ENCODE measurements around the gene KIR2DL3.
"Not testable (repeated sequence)": the region's sequence is repeated elsewhere in the genome, so short reads cannot be mapped to it uniquely, and the experiment has no call there.

KIR2DL3 gene

DNA sequence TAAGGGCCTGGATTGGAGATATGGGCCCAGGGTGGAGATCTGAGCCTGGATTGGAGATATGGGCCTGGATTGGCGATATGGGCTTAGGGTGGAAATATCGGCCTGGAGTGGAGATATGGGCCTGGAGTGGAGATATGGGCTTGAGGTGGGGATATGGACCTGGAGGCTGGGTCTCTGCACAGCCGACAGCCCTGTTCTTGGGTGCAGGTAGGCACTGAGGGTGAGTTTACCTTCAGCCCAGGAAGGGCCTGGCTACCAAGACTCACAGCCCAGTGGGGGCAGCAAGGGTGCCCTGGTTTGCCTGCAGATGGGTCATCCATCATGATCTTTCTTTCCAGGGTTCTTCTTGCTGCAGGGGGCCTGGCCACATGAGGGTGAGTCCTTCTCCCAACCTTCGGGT, 32.2 kb downstream of the KIR2DL3 start:
- not testable (repeated sequence) for H3K36me3 ChIP-seq; H3K4me3 ChIP-seq (ENCODE audit: low read depth, low read length); DNase-seq; H3K27ac ChIP-seq; H3K9me3 ChIP-seq (ENCODE audit: severe bottlenecking); H3K27me3 ChIP-seq (ENCODE audit: insufficient read depth, low read depth, severe bottlenecking)

- not testable (repeated sequence) for H3K36me3 ChIP-seq; H3K27me3 ChIP-seq (ENCODE audit: insufficient read depth, low read depth, severe bottlenecking); H3K9me3 ChIP-seq (ENCODE audit: severe bottlenecking); DNase-seq; H3K4me3 ChIP-seq (ENCODE audit: low read depth, low read length); H3K27ac ChIP-seq
These were observed 33.0 kb downstream of the KIR2DL3 start for GRCh38 chr19:54771018-54771960.

DNA sequence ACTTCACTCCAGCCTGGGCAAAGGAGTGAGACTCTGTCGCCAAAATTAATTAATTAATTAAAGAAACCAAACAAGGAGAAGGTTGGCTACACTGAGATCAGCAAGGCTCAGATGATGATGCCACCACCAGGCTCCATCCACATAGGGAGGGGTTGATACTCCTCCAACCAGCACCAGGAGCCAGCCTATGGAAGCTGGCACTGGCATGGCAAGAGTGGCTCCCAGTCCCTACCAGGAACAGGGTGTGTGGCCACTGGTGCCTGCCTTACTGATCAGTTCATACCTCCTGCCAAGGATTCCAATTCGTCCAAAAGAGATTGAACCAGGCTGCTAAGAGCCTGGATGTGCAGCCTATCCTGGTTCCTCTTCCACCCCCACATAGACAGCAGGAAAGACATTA, 34.4 kb downstream of the KIR2DL3 start:
- H3K9me3 ChIP-seq (ENCODE audit: severe bottlenecking); H3K36me3 ChIP-seq; H3K27ac ChIP-seq; H3K4me3 ChIP-seq (ENCODE audit: low read depth, low read length); DNase-seq: not testable (repeated sequence)
- H3K27me3 ChIP-seq (ENCODE audit: insufficient read depth, low read depth, severe bottlenecking) = peaks cover 18% of the 10 kb centered on the region

DNA sequence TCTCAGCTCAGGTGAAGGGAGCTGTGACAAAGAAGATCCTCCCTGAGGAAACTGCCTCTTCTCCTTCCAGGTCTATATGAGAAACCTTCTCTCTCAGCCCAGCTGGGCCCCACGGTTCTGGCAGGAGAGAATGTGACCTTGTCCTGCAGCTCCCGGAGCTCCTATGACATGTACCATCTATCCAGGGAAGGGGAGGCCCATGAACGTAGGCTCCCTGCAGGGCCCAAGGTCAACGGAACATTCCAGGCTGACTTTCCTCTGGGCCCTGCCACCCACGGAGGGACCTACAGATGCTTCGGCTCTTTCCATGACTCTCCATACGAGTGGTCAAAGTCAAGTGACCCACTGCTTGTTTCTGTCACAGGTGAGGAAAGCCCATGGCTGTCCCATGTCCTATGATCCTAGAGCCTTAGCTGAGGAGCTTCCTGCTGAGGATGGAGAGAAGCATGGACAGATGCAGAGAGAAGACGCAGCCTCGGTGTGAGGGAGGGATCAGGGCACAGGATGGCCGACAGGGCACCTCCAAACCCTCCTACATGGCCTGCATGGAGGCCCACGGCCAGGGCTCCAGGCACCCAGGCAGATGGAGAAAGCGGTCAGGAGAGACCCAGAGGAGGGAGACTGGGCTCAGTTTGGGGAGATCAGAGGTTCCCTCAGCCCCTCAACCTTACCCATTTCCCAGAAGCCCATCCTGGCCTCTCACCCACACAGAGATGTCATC, 36.9 kb downstream of the KIR2DL3 start:
- H3K9me3 ChIP-seq (ENCODE audit: severe bottlenecking); H3K27ac ChIP-seq; DNase-seq; H3K4me3 ChIP-seq (ENCODE audit: low read depth, low read length); H3K36me3 ChIP-seq: not testable (repeated sequence)
- peaks cover 22% of the 10 kb centered on the region for H3K27me3 ChIP-seq (ENCODE audit: insufficient read depth, low read depth, severe bottlenecking)

DNA sequence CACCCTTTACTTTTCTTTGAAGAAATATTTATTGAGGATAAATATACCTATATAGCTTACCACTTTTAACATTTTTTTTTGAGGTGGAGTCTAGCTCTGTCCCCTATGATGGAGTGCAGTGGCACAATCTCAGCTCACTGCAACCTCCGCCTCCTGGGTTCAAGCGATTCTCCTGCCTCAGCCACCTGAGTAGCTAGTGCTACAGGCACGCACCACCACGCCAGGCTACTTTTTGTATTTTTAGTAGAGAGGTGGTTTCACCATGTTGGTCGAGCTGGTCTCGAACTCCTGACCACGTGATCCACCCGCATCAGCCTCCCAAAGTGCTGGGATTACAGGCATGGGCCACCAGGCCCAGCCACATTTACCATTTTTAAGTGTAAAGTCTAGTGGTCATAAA, 37.5 kb downstream of the KIR2DL3 start:
- not testable (repeated sequence) for DNase-seq; H3K9me3 ChIP-seq (ENCODE audit: severe bottlenecking); H3K36me3 ChIP-seq; H3K27ac ChIP-seq; H3K4me3 ChIP-seq (ENCODE audit: low read depth, low read length)
- peaks cover 20% of the 10 kb centered on the region for H3K27me3 ChIP-seq (ENCODE audit: insufficient read depth, low read depth, severe bottlenecking)

DNA sequence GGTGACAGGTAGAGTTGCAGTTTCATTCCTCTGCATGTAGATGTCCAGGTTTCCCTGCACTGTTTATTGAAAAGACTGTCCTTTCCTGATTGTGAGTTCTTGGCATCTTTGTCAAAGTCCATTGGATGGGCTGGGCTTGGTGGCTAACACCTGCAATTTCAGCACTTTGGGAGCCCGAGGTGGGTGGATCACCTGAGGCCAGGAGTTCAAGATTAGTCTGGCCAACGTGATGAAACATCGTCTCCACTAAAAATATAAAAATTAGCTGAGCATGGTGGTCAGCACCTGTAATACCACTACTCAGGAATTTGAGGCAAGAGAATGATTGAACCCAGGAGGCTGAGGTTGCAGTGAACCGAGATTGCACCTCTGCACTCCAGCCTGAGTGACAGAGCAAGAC, 39.5 kb downstream of the KIR2DL3 start:
- not testable (repeated sequence) for H3K36me3 ChIP-seq, DNase-seq
- peaks cover 17% of the 10 kb centered on the region for H3K27me3 ChIP-seq (ENCODE audit: insufficient read depth, low read depth, severe bottlenecking)

GRCh38 chr19:54778896-54779295, 40.6 kb downstream of the KIR2DL3 start:
- not testable (repeated sequence) for DNase-seq; H3K9me3 ChIP-seq (ENCODE audit: severe bottlenecking); H3K4me3 ChIP-seq (ENCODE audit: low read depth, low read length); H3K27ac ChIP-seq; H3K36me3 ChIP-seq
- peaks cover 15% of the 10 kb centered on the region for H3K27me3 ChIP-seq (ENCODE audit: insufficient read depth, low read depth, severe bottlenecking)

More for the DNA sequence above, 39.5 kb downstream of the KIR2DL3 start:
- not testable (repeated sequence) for H3K4me3 ChIP-seq (ENCODE audit: low read depth, low read length); H3K9me3 ChIP-seq (ENCODE audit: severe bottlenecking); H3K27ac ChIP-seq

GRCh38 chr19:54782916-54783315, 44.6 kb downstream of the KIR2DL3 start:
- H3K36me3 ChIP-seq; H3K9me3 ChIP-seq (ENCODE audit: severe bottlenecking); H3K27ac ChIP-seq; DNase-seq; H3K27me3 ChIP-seq (ENCODE audit: insufficient read depth, low read depth, severe bottlenecking); H3K4me3 ChIP-seq (ENCODE audit: low read depth, low read length): not testable (repeated sequence)

- H3K27me3 ChIP-seq (ENCODE audit: insufficient read depth, low read depth, severe bottlenecking) = peaks cover 17% of the 10 kb centered on the region
- not testable (repeated sequence) for H3K27ac ChIP-seq; DNase-seq; H3K4me3 ChIP-seq (ENCODE audit: low read depth, low read length); H3K36me3 ChIP-seq; H3K9me3 ChIP-seq (ENCODE audit: severe bottlenecking)
These were observed 47.9 kb downstream of the KIR2DL3 start for GRCh38 chr19:54786091-54786723.

DNA sequence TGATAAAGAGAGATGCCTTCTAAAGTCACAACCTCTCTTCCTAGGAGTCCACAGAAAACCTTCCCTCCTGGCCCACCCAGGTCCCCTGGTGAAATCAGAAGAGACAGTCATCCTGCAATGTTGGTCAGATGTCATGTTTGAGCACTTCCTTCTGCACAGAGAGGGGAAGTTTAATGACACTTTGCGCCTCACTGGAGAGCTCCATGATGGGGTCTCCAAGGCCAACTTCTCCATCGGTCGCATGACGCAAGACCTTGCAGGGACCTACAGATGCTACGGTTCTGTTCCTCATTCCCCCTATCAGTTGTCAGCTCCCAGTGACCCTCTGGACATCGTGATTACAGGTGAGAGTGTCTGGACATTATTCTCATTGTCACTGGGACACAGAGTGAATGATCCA, 49.8 kb downstream of the KIR2DL3 start:
- H3K4me3 ChIP-seq (ENCODE audit: low read depth, low read length); H3K27ac ChIP-seq; H3K36me3 ChIP-seq; DNase-seq; H3K9me3 ChIP-seq (ENCODE audit: severe bottlenecking): not testable (repeated sequence)
- H3K27me3 ChIP-seq (ENCODE audit: insufficient read depth, low read depth, severe bottlenecking) = peaks cover 37% of the 10 kb centered on the region
